WTC11 (cell line): ENCODE measurements around the gene PABPN1L.

Source experiments
- FOXK1 ChIP-seq: sonication (generic); formaldehyde crosslinking; IDR thresholded peaks from 2 replicates; pipeline ENCODE4 v1.8.0; 2022; ENCODE audit warnings: mild to moderate bottlenecking, moderate library complexity, missing genetic modification reagents
- NFE2L1 ChIP-seq: sonication (generic); formaldehyde crosslinking; IDR thresholded peaks from 2 replicates; pipeline ENCODE4 v1.8.1; 2023; ENCODE audit warnings: missing genetic modification reagents
- NR2C2 ChIP-seq: sonication (generic); formaldehyde crosslinking; IDR thresholded peaks from 2 replicates; pipeline ENCODE4 v1.8.0; 2022; ENCODE audit warnings: mild to moderate bottlenecking, missing genetic modification reagents
- PRRX2 ChIP-seq: fragments of 250-450 bp; sonication (Bioruptor Pico); IDR thresholded peaks from 2 replicates; pipeline ENCODE4 v1.8.0; 2021; ENCODE audit warnings: mild to moderate bottlenecking
- TP53 ChIP-seq: sonication (generic); formaldehyde crosslinking; IDR thresholded peaks from 2 replicates; pipeline ENCODE4 v1.8.1; 2023; ENCODE audit warnings: mild to moderate bottlenecking, missing genetic modification reagents
- TF ChIP-seq, protein P1 (sequence below): fragments of 200-600 bp; IDR thresholded peaks from 2 replicates; pipeline ENCODE4 v1.8.0; 2022; ENCODE audit warnings: antibody characterized with exemption
- TF ChIP-seq, protein P2 (sequence below): sonication (generic); formaldehyde crosslinking; IDR thresholded peaks from 2 replicates; pipeline ENCODE4 v1.8.1; 2023; ENCODE audit warnings: mild to moderate bottlenecking, missing genetic modification reagents, borderline replicate concordance
- TF ChIP-seq, protein P3 (sequence below): sonication (generic); formaldehyde crosslinking; IDR thresholded peaks from 2 replicates; pipeline ENCODE4 v1.8.0; 2022; ENCODE audit warnings: mild to moderate bottlenecking, missing genetic modification reagents
- TF ChIP-seq, protein P4 (sequence below): sonication (generic); formaldehyde crosslinking; IDR thresholded peaks from 2 replicates; pipeline ENCODE4 v1.8.0; 2022; ENCODE audit warnings: mild to moderate bottlenecking, missing genetic modification reagents
- TF ChIP-seq, protein P5 (sequence below): sonication (generic); formaldehyde crosslinking; IDR thresholded peaks from 2 replicates; pipeline ENCODE4 v1.8.1; 2023; ENCODE audit warnings: mild to moderate bottlenecking, moderate library complexity, missing genetic modification reagents

DNA sequence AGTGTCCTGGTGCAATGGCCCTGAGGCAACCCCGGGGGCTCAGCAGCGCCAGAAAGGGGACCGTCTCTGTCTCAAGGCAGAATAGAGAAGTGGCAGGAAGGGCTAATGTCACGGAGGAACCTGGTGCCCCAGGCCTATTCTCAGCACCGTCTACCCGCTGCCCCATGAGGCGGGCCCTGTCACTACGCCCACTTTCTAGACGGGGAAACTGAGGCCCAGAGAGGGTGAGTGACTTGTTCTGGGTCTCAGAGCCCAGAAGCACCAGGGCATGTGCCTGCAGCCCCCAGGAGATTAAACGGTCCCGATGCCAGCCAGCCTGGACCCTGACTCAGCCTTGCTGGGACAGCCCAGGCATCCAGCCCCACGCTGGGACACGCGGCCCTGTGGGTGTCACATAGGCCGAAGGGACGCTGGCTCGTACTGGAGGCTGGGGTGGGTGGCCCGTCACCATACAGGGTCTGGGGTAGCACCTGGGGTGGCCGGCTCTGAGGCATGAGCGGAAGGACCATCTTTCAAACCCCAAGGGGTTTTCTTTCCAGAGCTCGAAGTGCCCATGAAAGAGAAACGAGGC is 40.2 kb upstream of the PABPN1L start:
- TF ChIP-seq, protein P1, sequence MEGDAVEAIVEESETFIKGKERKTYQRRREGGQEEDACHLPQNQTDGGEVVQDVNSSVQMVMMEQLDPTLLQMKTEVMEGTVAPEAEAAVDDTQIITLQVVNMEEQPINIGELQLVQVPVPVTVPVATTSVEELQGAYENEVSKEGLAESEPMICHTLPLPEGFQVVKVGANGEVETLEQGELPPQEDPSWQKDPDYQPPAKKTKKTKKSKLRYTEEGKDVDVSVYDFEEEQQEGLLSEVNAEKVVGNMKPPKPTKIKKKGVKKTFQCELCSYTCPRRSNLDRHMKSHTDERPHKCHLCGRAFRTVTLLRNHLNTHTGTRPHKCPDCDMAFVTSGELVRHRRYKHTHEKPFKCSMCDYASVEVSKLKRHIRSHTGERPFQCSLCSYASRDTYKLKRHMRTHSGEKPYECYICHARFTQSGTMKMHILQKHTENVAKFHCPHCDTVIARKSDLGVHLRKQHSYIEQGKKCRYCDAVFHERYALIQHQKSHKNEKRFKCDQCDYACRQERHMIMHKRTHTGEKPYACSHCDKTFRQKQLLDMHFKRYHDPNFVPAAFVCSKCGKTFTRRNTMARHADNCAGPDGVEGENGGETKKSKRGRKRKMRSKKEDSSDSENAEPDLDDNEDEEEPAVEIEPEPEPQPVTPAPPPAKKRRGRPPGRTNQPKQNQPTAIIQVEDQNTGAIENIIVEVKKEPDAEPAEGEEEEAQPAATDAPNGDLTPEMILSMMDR: no peak
- no peak for TF ChIP-seq TP53 (CRISPR knock-in tag)
- TF ChIP-seq NR2C2 (CRISPR knock-in tag): no peak
- TF ChIP-seq, protein P2, sequence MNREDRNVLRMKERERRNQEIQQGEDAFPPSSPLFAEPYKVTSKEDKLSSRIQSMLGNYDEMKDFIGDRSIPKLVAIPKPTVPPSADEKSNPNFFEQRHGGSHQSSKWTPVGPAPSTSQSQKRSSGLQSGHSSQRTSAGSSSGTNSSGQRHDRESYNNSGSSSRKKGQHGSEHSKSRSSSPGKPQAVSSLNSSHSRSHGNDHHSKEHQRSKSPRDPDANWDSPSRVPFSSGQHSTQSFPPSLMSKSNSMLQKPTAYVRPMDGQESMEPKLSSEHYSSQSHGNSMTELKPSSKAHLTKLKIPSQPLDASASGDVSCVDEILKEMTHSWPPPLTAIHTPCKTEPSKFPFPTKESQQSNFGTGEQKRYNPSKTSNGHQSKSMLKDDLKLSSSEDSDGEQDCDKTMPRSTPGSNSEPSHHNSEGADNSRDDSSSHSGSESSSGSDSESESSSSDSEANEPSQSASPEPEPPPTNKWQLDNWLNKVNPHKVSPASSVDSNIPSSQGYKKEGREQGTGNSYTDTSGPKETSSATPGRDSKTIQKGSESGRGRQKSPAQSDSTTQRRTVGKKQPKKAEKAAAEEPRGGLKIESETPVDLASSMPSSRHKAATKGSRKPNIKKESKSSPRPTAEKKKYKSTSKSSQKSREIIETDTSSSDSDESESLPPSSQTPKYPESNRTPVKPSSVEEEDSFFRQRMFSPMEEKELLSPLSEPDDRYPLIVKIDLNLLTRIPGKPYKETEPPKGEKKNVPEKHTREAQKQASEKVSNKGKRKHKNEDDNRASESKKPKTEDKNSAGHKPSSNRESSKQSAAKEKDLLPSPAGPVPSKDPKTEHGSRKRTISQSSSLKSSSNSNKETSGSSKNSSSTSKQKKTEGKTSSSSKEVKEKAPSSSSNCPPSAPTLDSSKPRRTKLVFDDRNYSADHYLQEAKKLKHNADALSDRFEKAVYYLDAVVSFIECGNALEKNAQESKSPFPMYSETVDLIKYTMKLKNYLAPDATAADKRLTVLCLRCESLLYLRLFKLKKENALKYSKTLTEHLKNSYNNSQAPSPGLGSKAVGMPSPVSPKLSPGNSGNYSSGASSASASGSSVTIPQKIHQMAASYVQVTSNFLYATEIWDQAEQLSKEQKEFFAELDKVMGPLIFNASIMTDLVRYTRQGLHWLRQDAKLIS (CRISPR knock-in tag): no peak
- TF ChIP-seq NFE2L1: no peak
- no peak for TF ChIP-seq FOXK1 (CRISPR knock-in tag)
- TF ChIP-seq, protein P3, sequence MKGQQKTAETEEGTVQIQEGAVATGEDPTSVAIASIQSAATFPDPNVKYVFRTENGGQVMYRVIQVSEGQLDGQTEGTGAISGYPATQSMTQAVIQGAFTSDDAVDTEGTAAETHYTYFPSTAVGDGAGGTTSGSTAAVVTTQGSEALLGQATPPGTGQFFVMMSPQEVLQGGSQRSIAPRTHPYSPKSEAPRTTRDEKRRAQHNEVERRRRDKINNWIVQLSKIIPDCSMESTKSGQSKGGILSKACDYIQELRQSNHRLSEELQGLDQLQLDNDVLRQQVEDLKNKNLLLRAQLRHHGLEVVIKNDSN: no peak
- no peak for TF ChIP-seq PRRX2 (CRISPR knock-in tag)
- TF ChIP-seq, protein P4, sequence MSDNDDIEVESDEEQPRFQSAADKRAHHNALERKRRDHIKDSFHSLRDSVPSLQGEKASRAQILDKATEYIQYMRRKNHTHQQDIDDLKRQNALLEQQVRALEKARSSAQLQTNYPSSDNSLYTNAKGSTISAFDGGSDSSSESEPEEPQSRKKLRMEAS (CRISPR knock-in tag): no peak
- TF ChIP-seq, protein P5, sequence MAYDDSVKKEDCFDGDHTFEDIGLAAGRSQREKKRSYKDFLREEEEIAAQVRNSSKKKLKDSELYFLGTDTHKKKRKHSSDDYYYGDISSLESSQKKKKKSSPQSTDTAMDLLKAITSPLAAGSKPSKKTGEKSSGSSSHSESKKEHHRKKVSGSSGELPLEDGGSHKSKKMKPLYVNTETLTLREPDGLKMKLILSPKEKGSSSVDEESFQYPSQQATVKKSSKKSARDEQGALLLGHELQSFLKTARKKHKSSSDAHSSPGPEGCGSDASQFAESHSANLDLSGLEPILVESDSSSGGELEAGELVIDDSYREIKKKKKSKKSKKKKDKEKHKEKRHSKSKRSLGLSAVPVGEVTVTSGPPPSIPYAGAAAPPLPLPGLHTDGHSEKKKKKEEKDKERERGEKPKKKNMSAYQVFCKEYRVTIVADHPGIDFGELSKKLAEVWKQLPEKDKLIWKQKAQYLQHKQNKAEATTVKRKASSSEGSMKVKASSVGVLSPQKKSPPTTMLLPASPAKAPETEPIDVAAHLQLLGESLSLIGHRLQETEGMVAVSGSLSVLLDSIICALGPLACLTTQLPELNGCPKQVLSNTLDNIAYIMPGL (CRISPR knock-in tag): no peak
